Measurements from ENCODE around the gene MLLT6. TPM values are rescaled to one million over a fixed set of nuclear protein-coding genes. Genes with fewer than 3 reads are reported as not detected.

MLLT6 gene
- total and polyA plus RNA-seq, 2 of the 13 experiments (the other 11 are each of a cell fraction or from before 2014, with no cell fraction given) = 50.7 to 69.5 TPM

DNA sequence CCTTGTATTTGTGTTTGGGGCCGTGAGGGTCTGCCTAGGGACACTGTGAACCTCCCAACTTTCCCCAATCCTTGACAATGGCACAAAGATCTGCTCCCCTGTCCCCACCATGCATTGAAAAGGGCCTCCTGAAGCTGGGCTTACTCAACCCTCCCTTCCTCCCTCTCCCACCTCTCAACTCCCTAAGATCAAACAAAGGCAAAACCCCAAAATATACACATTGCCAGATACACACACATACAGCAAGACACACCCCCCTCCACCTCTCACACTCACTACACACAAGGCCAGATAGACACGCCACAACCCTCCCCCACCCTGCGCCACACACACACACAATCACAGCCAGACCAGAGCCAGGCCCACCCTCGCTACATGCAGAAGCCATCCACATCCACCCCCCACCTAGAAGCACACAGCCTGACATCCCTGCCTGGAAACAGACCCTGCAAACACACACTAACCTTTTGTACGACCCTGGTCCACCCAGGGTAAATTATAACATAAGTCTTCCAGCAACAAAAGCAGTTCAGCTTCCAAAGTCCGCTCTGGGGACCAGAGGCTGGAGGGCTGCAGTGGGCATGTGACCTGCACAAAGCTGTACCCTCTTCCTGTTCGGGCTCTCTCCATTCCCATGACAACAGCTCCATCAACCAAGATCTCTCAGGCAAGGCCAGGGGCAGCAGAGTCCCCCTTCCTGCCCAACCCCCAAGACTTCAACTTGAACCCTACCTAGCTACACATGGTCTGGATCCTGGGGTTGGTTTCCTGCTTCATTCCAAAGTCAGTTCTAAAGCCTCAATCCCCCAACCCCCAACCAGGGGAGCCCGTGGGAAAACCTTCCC, 41.2 kb downstream of the MLLT6 start (continued):
- TF ChIP-seq ZZZ3 (CRISPR knock-in tag; IDR thresholded peaks at IDR 0.05; ENCODE audit: borderline replicate concordance) = no peak
- TF ChIP-seq SMARCE1 (IDR thresholded peaks at IDR 0.05; ENCODE audit: borderline replicate concordance) = no peak
- TF ChIP-seq, protein P1, sequence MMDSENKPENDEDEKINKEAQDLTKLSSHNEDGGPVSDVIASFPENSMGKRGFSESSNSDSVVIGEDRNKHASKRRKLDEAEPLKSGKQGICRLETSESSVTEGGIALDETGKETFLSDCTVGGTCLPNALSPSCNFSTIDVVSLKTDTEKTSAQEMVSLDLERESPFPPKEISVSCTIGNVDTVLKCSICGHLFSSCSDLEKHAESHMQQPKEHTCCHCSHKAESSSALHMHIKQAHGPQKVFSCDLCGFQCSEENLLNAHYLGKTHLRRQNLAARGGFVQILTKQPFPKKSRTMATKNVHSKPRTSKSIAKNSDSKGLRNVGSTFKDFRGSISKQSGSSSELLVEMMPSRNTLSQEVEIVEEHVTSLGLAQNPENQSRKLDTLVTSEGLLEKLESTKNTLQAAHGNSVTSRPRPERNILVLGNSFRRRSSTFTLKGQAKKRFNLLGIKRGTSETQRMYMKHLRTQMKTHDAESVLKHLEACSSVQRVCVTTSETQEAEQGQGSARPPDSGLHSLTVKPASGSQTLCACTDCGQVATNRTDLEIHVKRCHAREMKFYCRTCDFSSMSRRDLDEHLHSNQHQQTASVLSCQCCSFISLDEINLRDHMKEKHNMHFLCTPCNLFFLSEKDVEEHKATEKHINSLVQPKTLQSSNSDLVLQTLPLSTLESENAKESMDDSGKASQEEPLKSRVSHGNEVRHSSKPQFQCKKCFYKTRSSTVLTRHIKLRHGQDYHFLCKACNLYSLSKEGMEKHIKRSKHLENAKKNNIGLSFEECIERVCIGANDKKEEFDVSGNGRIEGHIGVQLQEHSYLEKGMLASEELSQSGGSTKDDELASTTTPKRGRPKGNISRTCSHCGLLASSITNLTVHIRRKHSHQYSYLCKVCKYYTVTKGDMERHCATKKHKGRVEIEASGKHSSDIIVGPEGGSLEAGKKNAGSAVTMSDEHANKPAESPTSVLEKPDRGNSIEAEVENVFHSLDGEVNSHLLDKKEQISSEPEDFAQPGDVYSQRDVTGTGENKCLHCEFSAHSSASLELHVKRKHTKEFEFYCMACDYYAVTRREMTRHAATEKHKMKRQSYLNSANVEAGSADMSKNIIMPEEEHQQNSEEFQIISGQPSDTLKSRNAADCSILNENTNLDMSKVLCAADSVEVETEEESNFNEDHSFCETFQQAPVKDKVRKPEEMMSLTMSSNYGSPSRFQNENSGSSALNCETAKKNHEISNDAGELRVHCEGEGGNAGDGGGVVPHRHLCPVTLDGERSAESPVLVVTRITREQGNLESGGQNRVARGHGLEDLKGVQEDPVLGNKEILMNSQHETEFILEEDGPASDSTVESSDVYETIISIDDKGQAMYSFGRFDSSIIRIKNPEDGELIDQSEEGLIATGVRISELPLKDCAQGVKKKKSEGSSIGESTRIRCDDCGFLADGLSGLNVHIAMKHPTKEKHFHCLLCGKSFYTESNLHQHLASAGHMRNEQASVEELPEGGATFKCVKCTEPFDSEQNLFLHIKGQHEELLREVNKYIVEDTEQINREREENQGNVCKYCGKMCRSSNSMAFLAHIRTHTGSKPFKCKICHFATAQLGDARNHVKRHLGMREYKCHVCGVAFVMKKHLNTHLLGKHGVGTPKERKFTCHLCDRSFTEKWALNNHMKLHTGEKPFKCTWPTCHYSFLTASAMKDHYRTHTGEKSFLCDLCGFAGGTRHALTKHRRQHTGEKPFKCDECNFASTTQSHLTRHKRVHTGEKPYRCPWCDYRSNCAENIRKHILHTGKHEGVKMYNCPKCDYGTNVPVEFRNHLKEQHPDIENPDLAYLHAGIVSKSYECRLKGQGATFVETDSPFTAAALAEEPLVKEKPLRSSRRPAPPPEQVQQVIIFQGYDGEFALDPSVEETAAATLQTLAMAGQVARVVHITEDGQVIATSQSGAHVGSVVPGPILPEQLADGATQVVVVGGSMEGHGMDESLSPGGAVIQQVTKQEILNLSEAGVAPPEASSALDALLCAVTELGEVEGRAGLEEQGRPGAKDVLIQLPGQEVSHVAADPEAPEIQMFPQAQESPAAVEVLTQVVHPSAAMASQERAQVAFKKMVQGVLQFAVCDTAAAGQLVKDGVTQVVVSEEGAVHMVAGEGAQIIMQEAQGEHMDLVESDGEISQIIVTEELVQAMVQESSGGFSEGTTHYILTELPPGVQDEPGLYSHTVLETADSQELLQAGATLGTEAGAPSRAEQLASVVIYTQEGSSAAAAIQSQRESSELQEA (CRISPR knock-in tag; IDR thresholded peaks at IDR 0.05; ENCODE audit: not compliant biosample characterization) = no peak
- TF ChIP-seq ZNF207 (IDR thresholded peaks at IDR 0.05; ENCODE audit: borderline replicate concordance) = no peak
- TF ChIP-seq ZNF12 (CRISPR knock-in tag; IDR thresholded peaks at IDR 0.05) = no peak
- TF ChIP-seq IRX3 (CRISPR knock-in tag; IDR thresholded peaks at IDR 0.05; ENCODE audit: borderline replicate concordance, low read depth) = peak; percentile 71; the same call in 1 of the 2 replicates
- TF ChIP-seq GFI1 (CRISPR knock-in tag; IDR thresholded peaks at IDR 0.05; ENCODE audit: borderline replicate concordance) = peak; percentile 89
- TF ChIP-seq ZNF703 (CRISPR knock-in tag; IDR thresholded peaks at IDR 0.05; ENCODE audit: borderline replicate concordance) = no peak
- TF ChIP-seq GABPB1 (CRISPR knock-in tag; IDR thresholded peaks at IDR 0.05) = 0 out of 2 replicates have a peak, but pooled peaks have one; percentile 45
- TF ChIP-seq MAFF (IDR thresholded peaks at IDR 0.05; ENCODE audit: low read depth, low read length) = no peak
- no peak for TF ChIP-seq ZFP41 (CRISPR knock-in tag; IDR thresholded peaks at IDR 0.05; ENCODE audit: borderline replicate concordance)
- TF ChIP-seq CBFB (CRISPR knock-in tag; IDR thresholded peaks at IDR 0.05) = peak; percentile 50; the same call in 1 of the 2 replicates
- TF ChIP-seq REL (CRISPR knock-in tag; conservative IDR thresholded peaks at IDR 0.05) = 0 out of 2 replicates have a peak, but pooled peaks have one; percentile 34
- TF ChIP-seq, protein P2, sequence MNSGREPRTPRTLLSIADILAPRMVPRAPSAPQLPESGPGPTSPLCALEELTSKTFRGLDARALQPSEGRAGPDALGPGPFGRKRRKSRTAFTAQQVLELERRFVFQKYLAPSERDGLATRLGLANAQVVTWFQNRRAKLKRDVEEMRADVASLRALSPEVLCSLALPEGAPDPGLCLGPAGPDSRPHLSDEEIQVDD (CRISPR knock-in tag; IDR thresholded peaks at IDR 0.05; ENCODE audit: borderline replicate concordance) = no peak
- TF ChIP-seq, protein P3, sequence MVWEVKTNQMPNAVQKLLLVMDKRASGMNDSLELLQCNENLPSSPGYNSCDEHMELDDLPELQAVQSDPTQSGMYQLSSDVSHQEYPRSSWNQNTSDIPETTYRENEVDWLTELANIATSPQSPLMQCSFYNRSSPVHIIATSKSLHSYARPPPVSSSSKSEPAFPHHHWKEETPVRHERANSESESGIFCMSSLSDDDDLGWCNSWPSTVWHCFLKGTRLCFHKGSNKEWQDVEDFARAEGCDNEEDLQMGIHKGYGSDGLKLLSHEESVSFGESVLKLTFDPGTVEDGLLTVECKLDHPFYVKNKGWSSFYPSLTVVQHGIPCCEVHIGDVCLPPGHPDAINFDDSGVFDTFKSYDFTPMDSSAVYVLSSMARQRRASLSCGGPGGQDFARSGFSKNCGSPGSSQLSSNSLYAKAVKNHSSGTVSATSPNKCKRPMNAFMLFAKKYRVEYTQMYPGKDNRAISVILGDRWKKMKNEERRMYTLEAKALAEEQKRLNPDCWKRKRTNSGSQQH (CRISPR knock-in tag; IDR thresholded peaks at IDR 0.05; ENCODE audit: low read depth) = peak; percentile 66; the same call in 1 of the 2 replicates
- no peak; the same call in 1 of the 2 replicates for TF ChIP-seq KDM5A (IDR thresholded peaks at IDR 0.05; ENCODE audit: borderline replicate concordance, low read length)
- TF ChIP-seq, protein P4, sequence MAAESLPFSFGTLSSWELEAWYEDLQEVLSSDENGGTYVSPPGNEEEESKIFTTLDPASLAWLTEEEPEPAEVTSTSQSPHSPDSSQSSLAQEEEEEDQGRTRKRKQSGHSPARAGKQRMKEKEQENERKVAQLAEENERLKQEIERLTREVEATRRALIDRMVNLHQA (CRISPR knock-in tag; IDR thresholded peaks at IDR 0.05) = no peak
- no peak for TF ChIP-seq ZNF17 (CRISPR knock-in tag; IDR thresholded peaks at IDR 0.05)
- peak; percentile 84 for TF ChIP-seq KDM6A (CRISPR knock-in tag; IDR thresholded peaks at IDR 0.05; ENCODE audit: low read depth)

All from HepG2 (cell line).